AG04449 (cell line): ENCODE data around the gene CCL21.

Source experiments
- CTCF ChIA-PET: fragments of 350-600 bp; formaldehyde crosslinking; extraction: SDS; loops from one replicate; lab custom pipeline; 2021; ENCODE audit warnings: antibody characterized with exemption; lab: Yijun Ruan, JAX
- POLR2A ChIA-PET: fragments of 400-600, 350-600 bp; formaldehyde crosslinking; extraction: SDS; loops from one replicate; lab custom pipeline; 2020; ENCODE audit warnings: antibody characterized with exemption, inconsistent platforms; lab: Yijun Ruan, JAX
- DNase-seq: peaks from one replicate; pipeline ENCODE4 v3.0.0-alpha.2; 2010; ENCODE audit warnings: low read depth, low spot score
- H3K4me3 ChIP-seq: 2 replicates; pipeline ENCODE4 v1.5.1; 2011; ENCODE audit warnings: low read depth, mild to moderate bottlenecking, control low read depth, low read length
- TF ChIP-seq, protein P1 (sequence below): IDR thresholded peaks from one replicate; pipeline ENCODE4 v1.5.1; 2011; ENCODE audit warnings: mild to moderate bottlenecking, moderate library complexity, low read length, control low read depth, inconsistent platforms; ENCODE audit not compliant: insufficient read depth; ENCODE audit errors: missing control alignments

CCL21 gene

DNA sequence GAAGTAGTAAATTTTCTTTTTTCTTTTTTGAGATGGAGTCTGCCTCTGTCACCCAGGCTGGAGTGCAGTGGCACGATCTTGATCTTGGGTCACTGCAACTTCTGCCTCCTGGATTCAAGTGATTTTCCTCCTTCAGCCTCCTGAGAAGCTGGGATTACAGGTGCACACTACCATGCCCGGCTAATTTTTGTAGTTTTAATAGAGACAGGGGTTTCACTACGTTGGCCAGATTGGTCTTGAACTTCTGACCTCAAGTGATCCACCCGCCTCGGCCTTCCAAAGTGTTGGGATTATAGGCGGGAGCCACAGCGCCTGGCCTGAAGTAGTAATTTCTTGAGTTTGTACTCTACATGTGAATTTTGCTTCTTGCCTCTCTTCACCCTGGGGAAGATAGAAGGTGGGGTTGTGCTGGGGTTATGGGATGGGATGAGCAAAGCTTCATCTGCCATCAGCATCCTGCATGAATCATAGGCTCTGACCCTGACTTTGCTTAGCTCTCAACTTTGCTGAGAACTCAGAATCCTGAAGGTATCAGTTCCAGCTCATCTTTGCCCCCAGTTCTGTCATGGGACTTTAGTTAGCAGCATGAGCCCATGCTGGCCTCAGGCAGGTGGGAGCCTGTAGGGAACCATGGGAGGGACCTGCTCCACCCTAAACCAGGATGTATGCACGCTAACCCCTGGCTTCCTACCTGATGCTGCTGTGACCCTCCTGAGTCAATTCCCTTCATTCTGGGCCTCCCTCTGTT lies 9.3 kb upstream of the CCL21 start:
- no peak overlapping the region for H3K4me3 ChIP-seq
- CTCF ChIA-PET, result interaction anchor here (1.0 to 12.2 kb wide), 3 partner anchors 11 to 28 kb away, joined by 3 to 109 read pairs (median 4); no protein-coding TSS in a partner anchor
- TF ChIP-seq, protein P1, sequence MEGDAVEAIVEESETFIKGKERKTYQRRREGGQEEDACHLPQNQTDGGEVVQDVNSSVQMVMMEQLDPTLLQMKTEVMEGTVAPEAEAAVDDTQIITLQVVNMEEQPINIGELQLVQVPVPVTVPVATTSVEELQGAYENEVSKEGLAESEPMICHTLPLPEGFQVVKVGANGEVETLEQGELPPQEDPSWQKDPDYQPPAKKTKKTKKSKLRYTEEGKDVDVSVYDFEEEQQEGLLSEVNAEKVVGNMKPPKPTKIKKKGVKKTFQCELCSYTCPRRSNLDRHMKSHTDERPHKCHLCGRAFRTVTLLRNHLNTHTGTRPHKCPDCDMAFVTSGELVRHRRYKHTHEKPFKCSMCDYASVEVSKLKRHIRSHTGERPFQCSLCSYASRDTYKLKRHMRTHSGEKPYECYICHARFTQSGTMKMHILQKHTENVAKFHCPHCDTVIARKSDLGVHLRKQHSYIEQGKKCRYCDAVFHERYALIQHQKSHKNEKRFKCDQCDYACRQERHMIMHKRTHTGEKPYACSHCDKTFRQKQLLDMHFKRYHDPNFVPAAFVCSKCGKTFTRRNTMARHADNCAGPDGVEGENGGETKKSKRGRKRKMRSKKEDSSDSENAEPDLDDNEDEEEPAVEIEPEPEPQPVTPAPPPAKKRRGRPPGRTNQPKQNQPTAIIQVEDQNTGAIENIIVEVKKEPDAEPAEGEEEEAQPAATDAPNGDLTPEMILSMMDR, result no peak
- POLR2A ChIA-PET, result no interaction called here
- no peak for DNase-seq

- ChIA-PET CTCF (interaction anchor here (1.0 to 12.2 kb wide), 2 partner anchors 17 to 29 kb away, joined by 4 to 109 read pairs; no protein-coding TSS in a partner anchor), POLR2A (no interaction called here)
- H3K4me3 ChIP-seq, result no peak overlapping the region
- no peak for DNase-seq
- TF ChIP-seq, protein P1, result no peak
Observed at GRCh38 chr9:34717996-34718614, 8.2 kb upstream of the CCL21 start.

DNA sequence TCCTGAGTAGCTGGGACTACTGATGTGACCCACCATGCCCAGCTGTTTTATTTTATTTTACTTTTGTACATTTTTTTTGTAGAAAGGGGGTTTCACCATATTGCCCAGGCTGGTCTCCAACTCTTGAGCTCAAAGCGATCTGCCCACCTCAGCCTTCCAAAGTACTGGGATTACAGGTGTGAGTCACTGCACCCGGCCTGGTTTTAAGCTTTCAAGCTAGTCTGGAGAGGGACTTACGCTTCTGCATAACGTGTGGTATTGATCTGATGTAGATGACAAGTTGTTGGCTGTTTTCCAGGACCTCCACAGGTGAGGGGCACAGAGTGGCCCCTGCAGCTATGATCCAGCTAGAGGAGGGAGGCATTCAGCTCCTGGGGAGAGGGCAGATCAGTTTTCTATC lies 6.8 kb upstream of the CCL21 start:
- ChIA-PET POLR2A (no interaction called here), CTCF (interaction anchor here (12.2 kb wide), 1 partner anchor 15 kb away, joined by 109 read pairs; no protein-coding TSS in a partner anchor)
- TF ChIP-seq, protein P1, result no peak
- H3K4me3 ChIP-seq, result no peak overlapping the region
- no peak for DNase-seq

GRCh38 chr9:34715639-34716215 lies 5.8 kb upstream of the CCL21 start:
- TF ChIP-seq, protein P1, result no peak
- H3K4me3 ChIP-seq, result no peak overlapping the region
- POLR2A ChIA-PET, result no interaction called here
- DNase-seq, result no peak
- CTCF ChIA-PET, result interaction anchor here (12.2 kb wide), 1 partner anchor 14 kb away, joined by 109 read pairs; no protein-coding TSS in a partner anchor

- CTCF ChIA-PET, result interaction anchor here (1.0 to 12.2 kb wide), 2 partner anchors 12 to 336 kb away, joined by 3 to 109 read pairs; no protein-coding TSS in a partner anchor
- POLR2A ChIA-PET, result no interaction called here
- TF ChIP-seq, protein P1, result no peak
- no peak overlapping the region for H3K4me3 ChIP-seq
- no peak for DNase-seq
Observed at GRCh38 chr9:34714007-34714406, 4.1 kb upstream of the CCL21 start.

- no peak for DNase-seq
- ChIA-PET CTCF (interaction anchor here (1.0 to 12.2 kb wide), 2 partner anchors 11 to 18 kb away, joined by 4 to 109 read pairs; no protein-coding TSS in a partner anchor), POLR2A (no interaction called here)
- TF ChIP-seq, protein P1, result no peak
- no peak overlapping the region for H3K4me3 ChIP-seq
Observed at GRCh38 chr9:34712140-34712539, 2.2 kb upstream of the CCL21 start.
